GM18519 (cell line): ENCODE data around the gene KCTD3.

ENCODE experiments used
- ATAC-seq: cut with Tn5 transposase; IDR thresholded peaks from one replicate; pipeline ENCODE4 v1.9.1; 2021; ENCODE audit warnings: mild to moderate bottlenecking, moderate library complexity; ENCODE audit not compliant: unreplicated experiment, low FRiP score

KCTD3 gene

DNA sequence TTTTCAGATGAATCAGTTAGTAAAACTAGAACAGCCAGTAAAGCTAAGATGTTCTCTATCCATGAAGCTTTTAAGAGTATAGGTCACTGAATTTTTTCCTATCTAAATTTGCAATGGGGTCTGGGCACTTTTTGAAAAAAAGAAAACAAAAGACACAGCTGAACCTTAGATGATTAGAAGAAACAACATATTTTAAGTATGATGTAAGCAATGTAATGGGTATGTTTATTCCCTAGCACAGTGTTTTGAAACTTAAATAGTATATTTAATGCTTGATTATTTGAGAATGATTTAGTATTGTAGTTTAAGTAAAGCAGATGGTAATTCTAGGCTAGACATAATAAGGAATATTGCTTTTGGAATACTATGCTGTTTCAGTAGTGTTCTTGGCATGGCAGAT, 36.2 kb downstream of the KCTD3 start:
- ATAC-seq: no peak

DNA sequence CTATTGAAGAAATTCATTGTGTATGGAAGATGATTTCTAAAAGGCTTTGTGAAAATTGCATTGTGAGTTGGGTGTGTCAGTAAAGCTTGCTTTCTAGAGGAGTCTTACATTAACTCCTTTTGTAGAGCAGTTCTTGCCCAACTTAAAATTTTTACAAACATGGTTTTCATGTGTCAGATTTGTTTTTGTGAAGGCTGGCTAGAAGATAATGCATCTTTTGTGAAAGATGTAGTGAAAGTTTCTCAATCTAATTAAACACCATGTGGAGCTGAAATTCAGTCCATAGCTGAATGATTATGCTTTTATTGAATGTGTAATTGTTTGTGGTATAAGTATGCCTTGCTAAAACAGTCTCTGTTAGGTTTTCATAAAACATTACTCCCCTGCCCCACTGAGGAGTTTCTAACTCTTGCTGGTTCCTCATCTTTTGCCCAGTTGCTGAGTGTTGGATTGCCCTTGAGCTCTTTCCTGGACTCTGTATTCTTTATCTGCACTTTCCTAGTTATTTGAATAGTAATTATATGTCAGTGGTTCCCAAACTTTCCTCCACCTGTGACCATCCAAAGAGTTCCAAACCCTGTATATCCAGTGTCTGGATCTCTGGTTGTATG, 38.0 kb downstream of the KCTD3 start:
- no peak for ATAC-seq

DNA sequence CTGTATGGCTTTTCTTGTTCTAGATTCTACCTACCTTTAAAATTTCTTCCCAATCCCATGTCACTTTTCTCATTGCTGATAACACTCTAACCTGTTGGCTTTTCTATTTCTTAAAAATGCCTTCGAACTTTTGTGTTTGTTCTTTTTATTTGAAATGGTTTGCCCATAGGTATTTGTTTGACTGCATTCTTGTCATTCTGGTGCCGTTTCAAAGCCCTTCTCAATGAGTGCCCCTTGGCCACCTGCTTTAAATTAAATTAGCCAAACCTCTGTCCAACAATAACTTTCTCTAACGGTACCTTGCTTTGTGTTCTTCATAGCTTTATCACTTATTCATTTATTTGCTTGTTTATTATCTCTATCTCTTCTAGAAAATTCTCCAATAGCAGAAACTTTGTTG, 38.9 kb downstream of the KCTD3 start:
- ATAC-seq: no peak

DNA sequence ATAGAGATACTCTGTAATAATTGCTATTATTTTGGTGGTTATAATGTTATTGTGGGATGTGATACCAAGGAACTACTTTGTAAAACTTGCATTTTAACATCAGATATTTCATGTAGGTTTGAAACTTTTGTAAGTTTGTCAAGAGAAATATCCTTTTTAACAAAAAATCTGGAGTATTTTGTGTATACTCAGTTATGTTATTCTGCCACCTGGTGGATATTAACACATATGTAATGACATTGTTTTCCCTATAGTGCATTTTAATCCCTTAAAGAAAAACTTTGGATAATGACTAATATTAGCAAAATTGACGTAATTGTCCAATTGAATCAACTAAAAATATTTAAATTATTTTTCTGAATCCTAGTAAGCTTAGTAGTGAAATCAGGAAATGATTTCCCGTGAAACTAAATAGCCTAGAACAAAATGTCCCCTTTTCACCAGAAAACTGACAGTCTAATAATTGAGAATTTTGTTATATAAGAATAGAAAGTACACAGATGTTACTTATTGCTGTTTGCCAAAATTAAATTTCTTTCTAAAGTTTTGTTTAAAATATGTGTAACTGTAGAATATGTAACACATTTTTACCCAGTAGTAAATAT, 39.6 kb downstream of the KCTD3 start:
- ATAC-seq: no peak

DNA sequence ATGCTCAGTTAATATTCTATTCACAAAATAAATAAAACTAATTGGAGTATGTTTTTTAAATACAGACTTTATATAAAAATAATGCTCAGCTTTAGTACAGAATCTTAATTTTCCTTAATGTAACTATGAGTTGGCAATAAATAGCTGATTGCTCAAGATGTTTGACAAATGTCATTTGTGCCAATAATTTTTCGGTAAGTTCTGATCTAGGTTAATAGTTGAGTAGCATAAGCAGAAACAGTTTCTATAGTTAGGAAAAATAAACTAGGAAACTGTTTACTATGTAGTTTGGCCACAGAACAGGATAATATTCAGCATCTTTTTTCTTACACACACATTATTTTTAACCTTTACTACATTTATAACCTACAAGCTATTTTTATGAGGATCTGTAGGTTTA, 40.3 kb downstream of the KCTD3 start:
- no peak for ATAC-seq

GRCh38 chr1:215608646-215609045, 41.5 kb downstream of the KCTD3 start:
- ATAC-seq: no peak

DNA sequence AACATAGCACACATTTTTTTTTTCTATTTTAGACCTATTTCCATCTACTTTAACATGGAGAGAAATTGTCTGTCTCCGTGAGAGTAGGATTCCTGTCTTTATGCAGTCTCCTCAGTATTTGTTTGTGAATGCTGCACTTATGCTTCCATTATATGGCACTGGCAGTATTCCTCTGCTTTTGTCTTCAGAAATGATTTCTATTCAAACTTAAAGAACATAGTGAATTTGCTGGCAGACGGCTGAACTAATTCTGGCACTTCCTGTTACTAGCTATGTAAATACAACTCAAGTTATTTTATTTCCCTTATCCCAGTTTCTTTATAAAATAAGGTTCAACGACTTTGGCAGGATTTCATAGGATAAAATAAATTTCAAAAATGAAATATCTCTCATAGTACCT, 45.3 kb downstream of the KCTD3 start:
- no peak for ATAC-seq

DNA sequence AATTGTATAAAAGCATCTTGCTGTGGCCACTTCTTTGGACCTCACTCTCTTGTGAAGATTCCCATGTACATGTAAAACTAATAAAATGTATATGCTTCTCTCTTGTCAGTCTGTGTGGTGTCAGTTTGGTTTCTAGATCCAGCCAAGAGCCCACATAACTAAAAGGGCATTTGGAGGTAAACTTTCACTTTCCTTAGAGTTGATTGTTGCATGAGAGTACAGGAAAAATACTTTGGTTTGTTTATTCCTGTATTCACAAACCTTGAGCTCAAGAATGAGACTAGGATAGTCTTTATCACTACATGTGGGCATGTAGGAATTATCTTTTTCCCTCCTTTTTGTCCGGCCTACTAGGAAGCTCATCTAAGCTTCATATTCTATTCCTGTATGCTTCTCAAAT, 50.9 kb downstream of the KCTD3 start:
- ATAC-seq: peak; percentile 76

GRCh38 chr1:215623162-215623561, 56.1 kb downstream of the KCTD3 start:
- no peak for ATAC-seq

- no peak for ATAC-seq
Measured at GRCh38 chr1:215625949-215626348, 58.8 kb downstream of the KCTD3 start.

- no peak for ATAC-seq
Measured at GRCh38 chr1:215631040-215631439, 63.9 kb downstream of the KCTD3 start.

DNA sequence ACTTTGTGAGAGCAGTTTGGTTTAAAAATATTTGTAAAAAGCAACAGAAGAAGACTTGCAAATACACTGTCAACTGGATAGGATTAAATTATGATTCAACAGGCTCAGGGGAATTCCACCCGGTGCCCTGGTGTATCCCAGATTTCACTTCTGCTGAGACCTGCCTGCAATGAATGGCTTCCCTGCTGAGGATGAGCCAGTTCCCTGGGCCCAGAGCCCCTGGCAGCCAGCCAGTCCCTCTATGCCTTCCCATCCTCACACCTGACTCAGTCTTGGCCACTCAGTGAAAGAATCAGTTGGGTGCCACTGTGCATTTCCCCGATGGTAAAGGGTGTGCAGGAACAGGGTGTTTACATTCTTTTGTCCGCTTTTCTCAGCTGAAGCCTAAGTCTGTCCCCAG, 64.4 kb downstream of the KCTD3 start:
- ATAC-seq: no peak

GRCh38 chr1:215635827-215636226, 68.7 kb downstream of the KCTD3 start:
- no peak for ATAC-seq

- ATAC-seq: no peak
Measured at GRCh38 chr1:215636258-215636965, 69.3 kb downstream of the KCTD3 start.

DNA sequence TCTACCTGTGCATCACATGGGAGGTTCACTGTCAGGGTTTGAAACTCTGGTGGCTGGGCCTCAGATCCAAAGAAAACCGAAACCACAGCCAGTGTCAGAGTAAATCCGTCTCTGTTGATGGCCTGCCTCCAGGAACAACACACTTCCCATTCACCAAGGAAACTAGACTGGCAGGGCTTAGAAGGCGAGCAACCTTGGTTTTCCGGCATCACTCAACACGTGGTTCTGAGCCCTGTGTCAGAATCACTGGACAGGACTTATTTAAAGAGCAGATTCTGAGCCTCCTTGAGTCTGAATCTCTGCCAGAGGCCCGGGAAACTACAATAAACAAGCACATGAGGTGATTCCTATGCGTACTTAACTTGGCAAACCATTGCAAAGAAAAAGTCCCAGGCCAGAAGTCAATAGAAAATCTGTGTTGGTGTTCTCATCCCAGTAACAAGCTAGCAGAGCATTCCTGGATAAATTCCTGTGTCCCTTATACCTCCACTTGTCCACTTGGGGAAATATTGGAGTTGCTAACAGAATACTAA, 70.0 kb downstream of the KCTD3 start:
- ATAC-seq: no peak

DNA sequence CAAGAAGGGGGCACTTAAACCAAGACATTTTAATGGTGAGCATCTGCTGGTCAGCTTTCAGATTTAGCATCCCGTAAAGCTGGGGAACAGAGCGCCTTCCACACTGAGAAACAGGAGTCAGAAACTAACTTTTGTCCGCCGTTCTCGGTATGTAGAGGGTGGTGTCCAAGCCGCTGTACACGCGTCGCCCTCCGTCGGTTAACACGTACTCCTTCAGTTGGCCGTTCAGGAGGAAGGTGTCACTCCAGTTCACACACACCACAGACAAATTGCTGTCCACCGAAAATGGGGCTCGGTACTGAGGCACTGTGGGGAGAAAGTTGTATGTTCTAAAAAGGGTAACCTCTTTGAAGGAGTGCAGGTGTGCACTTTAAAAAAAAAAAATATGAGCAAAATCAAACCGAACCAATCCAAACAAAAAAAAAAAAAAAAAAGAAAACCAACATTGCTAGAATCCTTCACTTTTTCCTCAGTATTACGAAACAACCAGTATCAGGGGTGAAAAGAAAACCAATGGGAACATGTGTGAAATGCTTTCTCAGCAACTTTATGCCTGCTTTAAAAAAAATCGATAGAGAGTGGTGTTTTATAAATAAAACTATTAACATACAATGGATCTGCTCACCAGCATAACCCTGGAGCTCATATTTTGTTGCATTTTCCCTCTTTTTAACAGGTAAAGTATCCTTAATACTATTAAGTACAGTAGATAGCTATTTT, 73.5 kb downstream of the KCTD3 start:
- no peak for ATAC-seq

GRCh38 chr1:215643592-215644321, 76.7 kb downstream of the KCTD3 start:
- ATAC-seq: no peak

DNA sequence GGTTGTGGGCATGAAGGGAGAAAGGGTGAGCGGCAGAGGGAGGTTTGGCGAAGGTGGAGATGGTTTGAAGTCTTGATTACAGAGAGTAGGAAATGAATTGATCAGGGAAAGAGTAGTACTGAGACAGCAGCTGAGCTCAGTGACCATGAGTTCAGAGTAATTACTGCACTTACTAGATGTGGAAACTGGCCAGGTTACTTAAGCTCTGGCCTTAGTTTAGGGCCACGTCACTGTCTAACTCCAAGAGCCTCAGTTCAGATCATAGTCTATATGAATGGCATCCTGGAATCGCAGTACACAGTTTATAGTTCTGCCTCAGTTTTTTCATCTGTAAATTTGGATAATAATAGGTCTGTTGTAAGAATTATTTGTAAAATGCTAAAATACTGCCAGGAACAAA, 78.1 kb downstream of the KCTD3 start:
- no peak for ATAC-seq

DNA sequence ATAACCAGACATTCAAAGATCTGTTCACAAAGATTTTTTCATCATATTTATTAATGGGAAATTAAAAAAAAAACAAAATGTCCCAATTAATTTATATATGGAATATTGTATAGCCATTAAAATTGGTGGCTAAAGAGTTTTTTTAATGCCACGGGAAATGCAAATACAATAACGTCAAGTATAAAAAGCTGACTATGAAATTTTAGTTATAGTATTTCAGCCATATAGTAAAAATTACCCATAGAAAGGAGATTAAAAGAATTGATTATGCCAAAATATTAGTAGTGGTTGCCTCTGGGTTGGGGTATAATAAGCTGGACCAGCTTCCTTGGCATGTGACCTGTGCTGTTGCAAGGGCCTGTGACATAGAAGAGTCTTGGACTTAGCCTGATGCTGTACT, 78.8 kb downstream of the KCTD3 start:
- ATAC-seq: no peak

- no peak for ATAC-seq
Measured at GRCh38 chr1:215647738-215648137, 80.6 kb downstream of the KCTD3 start.

DNA sequence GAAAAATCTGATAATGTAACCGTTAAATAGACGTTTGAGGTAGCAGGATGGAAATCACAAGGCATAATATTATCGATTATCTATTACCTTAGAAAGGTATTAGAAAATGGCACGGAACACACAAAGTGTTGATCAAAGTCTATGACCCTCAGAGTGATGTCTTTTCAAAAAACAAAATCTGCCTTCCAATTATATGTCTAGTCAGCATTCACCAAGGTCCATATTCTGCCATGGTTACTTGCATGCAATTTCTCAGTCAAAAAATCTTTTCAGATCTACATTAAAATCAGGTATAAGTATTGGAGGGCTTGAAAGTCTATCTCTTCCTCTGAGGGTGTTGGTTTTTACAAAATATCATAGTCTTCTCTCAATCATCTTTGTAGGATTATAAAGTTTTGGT, 81.9 kb downstream of the KCTD3 start:
- no peak for ATAC-seq
